SH-SY5Y (cell line): ENCODE results near the gene ENTPD1.

Experiments used
- GATA2 ChIP-seq: IDR thresholded peaks from 2 replicates; pipeline ENCODE4 v1.6.1; 2011; ENCODE audit warnings: mild to moderate bottlenecking, low read depth, low read length
- GATA3 ChIP-seq: IDR thresholded peaks from 2 replicates; pipeline ENCODE4 v1.6.1; 2011; ENCODE audit warnings: low read depth, mild to moderate bottlenecking, low read length, moderate library complexity

- TF ChIP-seq GATA2 (no peak), GATA3 (no peak)
These were observed 79.9 kb downstream of the ENTPD1 start for GRCh38 chr10:95835911-95836310.
